HG03432 (cell line): Measurements from ENCODE around the gene ESPL1.

Source experiments
- ATAC-seq: cut with Tn5 transposase; IDR thresholded peaks from one replicate; pipeline ENCODE4 v1.9.1; 2021; ENCODE audit warnings: mild to moderate bottlenecking, moderate library complexity; ENCODE audit not compliant: unreplicated experiment

Gene ESPL1

GRCh38 chr12:53267999-53268629 lies at the start of gene ESPL1:
Gene ESPL1 (plus strand): TSS chr12:53268299. CDS start chr12:53268767, 468 bp downstream.
- ATAC-seq = peak; percentile 87

GRCh38 chr12:53218551-53219291 lies 49.4 kb upstream of the ESPL1 start:
- ATAC-seq = no peak

- peak; percentile 13 for ATAC-seq
These were observed 48.7 kb upstream of the ESPL1 start for GRCh38 chr12:53219292-53219955.

GRCh38 chr12:53219956-53220693 lies 48.0 kb upstream of the ESPL1 start:
- peak; percentile 30 for ATAC-seq

- peak; percentile 61 for ATAC-seq
These were observed 47.4 kb upstream of the ESPL1 start for GRCh38 chr12:53220694-53221202.

- peak; percentile 30 for ATAC-seq
These were observed 46.7 kb upstream of the ESPL1 start for GRCh38 chr12:53221203-53222080.

- no peak for ATAC-seq
These were observed 45.9 kb upstream of the ESPL1 start for GRCh38 chr12:53222170-53222721.

GRCh38 chr12:53222806-53223261 lies 45.3 kb upstream of the ESPL1 start:
- ATAC-seq = no peak

- ATAC-seq = no peak
These were observed 44.6 kb upstream of the ESPL1 start for GRCh38 chr12:53223389-53224060.

- ATAC-seq = no peak
These were observed 43.8 kb upstream of the ESPL1 start for GRCh38 chr12:53224061-53224896.

GRCh38 chr12:53224897-53225634 lies 43.0 kb upstream of the ESPL1 start:
- ATAC-seq = no peak

GRCh38 chr12:53225635-53226424 lies 42.3 kb upstream of the ESPL1 start:
- ATAC-seq = no peak

GRCh38 chr12:53226815-53227214 lies 41.3 kb upstream of the ESPL1 start:
- no peak for ATAC-seq

- ATAC-seq = no peak
These were observed 40.8 kb upstream of the ESPL1 start for GRCh38 chr12:53227341-53227740.

- ATAC-seq = no peak
These were observed 40.3 kb upstream of the ESPL1 start for GRCh38 chr12:53227836-53228235.

GRCh38 chr12:53229454-53229853 lies 38.6 kb upstream of the ESPL1 start:
- ATAC-seq = no peak
